CD4-positive, alpha-beta T cell treated with Interleukin-15 for 4 hours (primary cell): Measurements from ENCODE around the gene TCF25.
A peak's percentile ranks its signal among the peaks of the same experiment; 100 is the strongest.
"Not testable (repeated sequence)": the region's sequence is repeated elsewhere in the genome, so short reads cannot be mapped to it uniquely, and the experiment has no call there.

Experiments
- DNase-seq: peaks from one replicate; pipeline ENCODE4 v3.0.0-alpha.2; 2020; ENCODE audit warnings: low spot score

TCF25 gene, protein sequence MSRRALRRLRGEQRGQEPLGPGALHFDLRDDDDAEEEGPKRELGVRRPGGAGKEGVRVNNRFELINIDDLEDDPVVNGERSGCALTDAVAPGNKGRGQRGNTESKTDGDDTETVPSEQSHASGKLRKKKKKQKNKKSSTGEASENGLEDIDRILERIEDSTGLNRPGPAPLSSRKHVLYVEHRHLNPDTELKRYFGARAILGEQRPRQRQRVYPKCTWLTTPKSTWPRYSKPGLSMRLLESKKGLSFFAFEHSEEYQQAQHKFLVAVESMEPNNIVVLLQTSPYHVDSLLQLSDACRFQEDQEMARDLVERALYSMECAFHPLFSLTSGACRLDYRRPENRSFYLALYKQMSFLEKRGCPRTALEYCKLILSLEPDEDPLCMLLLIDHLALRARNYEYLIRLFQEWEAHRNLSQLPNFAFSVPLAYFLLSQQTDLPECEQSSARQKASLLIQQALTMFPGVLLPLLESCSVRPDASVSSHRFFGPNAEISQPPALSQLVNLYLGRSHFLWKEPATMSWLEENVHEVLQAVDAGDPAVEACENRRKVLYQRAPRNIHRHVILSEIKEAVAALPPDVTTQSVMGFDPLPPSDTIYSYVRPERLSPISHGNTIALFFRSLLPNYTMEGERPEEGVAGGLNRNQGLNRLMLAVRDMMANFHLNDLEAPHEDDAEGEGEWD

DNA sequence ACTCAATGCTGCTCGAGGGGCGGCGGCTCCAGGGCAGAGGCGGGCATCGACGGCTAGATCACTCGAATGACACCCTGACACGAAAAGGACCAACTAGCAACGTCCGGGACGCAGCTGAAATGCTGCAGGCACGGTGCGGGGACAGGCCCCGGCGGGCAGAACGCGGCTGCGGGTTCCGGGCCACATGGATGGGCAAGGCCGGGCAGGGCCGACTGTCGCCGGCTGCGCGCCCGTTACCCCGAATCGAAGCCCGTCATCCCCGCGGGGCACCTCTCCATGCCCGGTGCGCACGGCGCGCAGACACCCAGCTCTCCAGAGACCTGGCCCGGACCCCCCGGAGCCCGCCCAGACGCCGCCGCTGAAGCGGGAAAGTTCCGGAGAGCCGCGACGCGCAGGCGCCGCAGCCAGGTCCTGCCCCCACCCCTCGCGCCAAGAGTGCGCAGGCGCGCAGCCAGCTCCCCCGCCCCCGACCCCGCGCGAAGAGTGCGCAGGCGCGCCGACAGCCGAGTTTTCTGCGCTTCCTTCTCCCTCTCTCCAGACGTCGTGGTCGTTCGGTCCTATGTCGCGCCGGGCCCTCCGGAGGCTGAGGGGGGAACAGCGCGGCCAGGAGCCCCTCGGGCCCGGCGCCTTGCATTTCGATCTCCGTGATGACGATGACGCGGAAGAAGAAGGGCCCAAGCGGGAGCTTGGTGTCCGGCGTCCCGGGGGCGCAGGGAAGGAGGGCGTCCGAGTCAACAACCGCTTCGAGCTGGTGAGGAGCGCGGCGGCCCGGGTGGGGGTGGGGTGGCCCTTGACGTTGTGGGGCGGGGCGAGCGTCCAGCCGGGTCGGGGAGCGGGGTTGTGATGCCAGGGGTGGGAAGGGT lies at the start of gene TCF25:
TCF25 (plus strand) TSS at position 484 of the 863 bp plus-strand sequence; CDS start at position 560, 76 bp downstream.
- DNase-seq = peak; percentile 80

- not testable (repeated sequence) for DNase-seq
These were observed 49.6 kb upstream of the TCF25 start for GRCh38 chr16:89823824-89824148.

- DNase-seq = no peak
These were observed 46.6 kb upstream of the TCF25 start for GRCh38 chr16:89826531-89827382.

- DNase-seq = no peak
These were observed 45.8 kb upstream of the TCF25 start for GRCh38 chr16:89827383-89828198.

DNA sequence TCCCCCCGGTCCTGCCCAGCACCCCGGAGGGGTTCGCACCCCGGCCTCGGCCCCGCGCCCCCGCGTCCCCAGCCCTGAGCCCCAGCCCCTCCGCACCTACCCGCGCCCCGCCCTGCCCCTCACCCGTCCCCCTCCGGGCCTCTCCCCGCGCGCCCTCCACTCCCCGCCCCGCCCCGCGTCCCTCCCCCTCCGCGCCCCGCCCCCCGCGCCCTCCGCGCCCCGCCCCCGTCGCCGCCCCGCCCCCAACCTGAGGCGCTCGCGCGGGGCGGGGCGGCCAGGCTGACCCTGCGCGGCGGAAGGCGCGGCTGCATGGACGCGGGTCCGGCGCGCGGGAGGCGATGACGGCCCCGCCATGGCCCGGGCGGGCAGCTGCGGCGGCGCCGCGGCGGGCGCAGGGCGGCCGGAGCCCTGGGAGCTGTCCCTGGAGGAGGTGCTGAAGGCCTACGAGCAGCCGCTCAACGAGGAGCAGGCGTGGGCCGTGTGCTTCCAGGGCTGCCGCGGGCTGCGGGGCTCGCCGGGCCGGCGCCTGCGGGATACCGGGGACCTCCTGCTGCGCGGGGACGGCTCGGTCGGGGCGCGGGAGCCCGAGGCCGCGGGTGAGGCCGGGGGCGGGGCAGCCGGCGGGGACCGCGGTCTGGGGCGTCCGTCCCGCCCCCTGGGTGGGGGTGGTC lies 45.1 kb upstream of the TCF25 start, which contains the start of gene SPIRE2:
SPIRE2 (plus strand) TSS at position 277 of the 671 bp plus-strand sequence; CDS start at position 353, 76 bp downstream.
- DNase-seq = peak; percentile 66

- no peak for DNase-seq
These were observed 44.3 kb upstream of the TCF25 start for GRCh38 chr16:89828870-89829629.

DNA sequence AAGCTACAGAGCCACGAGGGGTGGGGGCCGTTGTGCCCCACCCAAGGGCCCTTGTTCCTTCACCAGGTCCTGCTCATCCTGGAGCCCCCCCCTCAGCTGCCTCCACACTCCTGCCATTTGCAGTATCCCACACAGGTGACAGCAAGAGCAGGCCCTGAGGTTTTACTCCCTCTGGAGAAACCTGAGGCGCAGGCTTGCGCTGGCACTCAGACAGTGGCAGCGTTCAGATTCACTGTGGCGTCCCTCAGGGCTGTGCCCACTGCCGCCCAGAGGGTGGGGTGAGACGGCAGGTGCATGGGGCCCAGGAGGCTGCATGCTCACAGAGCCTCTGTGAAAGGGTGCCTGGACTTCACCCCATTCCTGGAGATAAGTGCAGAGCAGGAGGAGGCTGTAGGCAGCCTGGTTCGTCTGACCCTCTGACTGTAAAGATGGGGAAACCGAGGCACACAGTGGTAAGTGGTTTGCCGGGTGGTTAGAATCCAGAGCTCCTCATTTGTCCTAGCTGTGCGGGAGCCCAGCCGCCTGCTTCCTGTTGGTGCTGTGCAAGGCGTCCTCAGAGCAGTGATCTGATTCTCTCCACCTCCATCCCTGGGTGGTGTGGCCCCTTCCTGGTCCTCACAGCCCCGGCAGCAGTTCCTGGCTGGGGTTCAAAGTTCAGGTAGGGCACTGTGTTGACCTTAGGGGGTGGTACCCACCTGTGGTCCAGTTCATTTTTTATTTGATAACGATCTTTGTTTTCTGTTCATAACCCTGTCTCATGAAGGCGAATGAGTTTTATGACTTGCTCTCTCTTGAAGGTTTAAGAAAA lies 43.6 kb upstream of the TCF25 start:
- no peak for DNase-seq

GRCh38 chr16:89831810-89832328 lies 41.5 kb upstream of the TCF25 start:
- no peak for DNase-seq

DNA sequence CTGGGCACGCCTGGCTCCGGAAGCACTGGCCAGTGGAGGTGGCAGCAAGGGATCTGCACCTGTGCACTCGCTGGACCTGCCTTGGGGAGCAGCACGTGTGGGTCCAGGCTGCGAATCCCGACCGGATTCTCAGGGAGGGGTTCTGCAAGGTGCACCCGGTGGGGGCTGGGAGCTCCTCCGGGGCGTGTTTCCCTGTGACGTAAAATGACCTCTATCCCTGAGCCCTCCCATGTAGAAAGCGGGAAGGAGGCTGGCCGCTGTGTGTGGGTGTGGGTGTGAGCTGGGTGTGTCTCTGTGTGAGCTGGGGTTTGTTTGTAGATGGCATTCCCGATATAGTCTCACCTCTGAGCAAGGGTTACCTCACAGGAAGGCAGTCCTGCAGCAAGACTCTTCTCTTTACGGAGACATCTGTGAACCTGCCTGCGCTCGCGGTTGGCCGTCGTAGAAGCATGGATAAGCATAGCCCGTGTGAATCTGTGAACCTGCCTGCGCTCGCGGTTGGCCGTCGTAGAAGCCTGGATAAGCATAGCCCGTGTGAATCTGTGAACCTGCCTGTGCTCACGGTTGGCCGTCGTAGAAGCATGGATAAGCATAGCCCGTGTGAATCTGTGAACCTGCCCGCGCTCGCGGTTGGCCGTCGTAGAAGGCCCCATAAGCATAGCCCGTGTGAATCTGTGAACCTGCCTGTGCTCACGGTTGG lies 39.6 kb upstream of the TCF25 start:
- DNase-seq = not testable (repeated sequence)

- not testable (repeated sequence) for DNase-seq
These were observed 38.5 kb upstream of the TCF25 start for GRCh38 chr16:89834813-89835363.

DNA sequence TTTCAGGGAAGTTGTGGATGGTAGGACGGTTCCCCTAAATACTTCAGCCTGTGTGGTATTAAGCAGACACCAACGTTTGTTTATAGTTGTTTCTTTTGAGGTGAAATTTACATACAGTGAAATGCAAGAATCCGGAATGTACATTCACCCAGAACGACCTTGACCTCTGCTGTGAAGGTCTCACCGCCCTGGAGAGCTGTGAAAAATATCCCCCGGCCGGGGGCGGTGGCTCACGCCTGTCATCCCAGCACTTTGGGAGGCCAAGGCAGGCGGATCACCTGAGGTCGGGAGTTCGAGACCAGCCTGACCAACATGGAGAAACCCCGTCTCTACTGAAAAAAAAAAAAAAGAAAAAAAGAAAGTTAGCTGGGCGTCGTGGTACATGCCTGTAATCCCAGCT lies 36.9 kb upstream of the TCF25 start:
- not testable (repeated sequence) for DNase-seq

DNA sequence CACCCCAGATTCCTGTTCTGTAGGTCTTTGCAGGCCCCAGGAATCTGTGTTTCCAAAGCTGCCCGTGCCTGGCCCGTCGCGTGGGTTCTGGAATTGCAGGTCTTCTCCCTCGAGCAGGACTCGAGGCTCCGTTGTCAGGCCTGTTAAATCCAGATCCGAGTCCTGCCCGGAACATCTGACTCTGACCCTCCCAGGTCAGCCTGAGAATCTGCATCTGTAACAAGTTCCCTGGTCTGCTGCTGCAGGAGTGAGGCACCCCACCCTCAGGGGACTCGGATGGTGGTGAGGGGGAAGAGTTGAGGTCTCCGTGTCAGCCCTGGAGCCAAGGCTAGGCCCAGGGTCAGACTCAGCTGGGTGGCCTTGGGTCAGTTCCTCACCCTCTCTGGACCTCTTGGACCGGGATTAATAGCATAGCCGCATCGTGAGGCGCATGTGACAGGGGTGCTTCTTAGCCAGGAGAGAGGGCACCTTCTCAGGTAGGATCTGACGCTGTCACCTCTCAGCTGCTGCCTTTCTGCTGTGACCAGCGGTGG lies 36.3 kb upstream of the TCF25 start:
- no peak for DNase-seq

DNA sequence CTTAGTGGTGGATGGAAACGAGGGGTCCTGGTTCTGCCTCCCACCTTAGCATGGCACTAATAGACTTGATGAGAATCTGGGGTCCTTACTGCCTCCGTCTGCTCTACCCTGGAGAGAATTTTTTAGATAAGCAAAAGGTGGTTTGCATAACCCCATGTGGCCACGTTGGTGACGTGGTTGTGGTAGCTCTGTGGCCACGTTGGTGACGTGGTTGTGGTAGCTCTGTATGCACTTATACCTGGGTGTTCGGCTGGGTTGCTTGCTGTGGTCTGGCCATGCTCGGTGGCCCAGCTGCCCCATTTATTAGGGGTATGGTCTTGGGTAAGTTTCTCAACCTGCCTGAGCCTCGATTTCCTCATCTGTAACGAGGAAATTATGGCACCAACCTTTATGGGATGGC lies 32.1 kb upstream of the TCF25 start:
- DNase-seq = peak; percentile 42

DNA sequence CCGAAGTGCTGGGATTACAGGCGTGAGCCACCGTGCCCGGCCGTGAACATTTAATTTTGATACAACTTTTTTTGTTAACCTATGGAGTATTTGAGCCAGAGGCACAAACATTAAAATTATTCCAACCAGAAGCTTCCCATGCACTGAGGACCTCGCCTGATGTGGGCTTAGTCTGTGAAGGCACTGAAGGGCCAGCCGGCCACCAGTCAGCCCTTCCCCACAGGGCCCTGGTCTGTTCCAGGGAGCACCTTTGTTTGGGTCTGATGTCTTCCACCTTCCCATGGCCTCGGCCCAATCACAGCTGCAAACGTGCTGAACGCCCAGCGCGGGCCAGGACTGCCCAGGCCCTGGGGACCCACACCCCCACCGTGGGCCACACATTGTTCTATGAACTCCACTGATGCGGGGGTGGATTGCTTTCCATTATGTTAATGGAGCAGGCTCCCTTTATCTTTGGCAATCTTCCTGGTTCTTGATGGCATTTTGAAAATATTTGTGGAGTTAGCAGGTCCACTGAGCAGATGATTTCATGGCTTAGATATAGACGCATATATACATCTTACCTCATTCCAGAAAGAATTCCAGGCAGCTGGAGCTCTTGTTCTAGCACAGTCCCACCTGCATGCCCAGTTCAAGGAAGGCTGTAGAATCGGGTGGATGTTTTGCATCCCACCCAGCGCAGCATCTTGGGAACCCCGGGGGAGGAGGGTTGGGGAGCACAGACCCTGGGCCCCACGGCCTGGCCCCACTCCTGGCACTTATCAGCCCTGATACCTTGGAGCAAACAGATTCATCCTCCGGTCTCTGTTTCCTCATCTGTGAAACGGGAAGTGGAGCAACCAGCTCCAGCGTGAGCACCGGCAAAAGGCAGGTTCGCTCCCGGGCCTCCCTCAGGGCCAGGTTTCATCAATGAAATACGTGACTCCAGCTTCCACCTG lies 30.7 kb upstream of the TCF25 start:
- DNase-seq = no peak

GRCh38 chr16:89843409-89844350 lies 29.7 kb upstream of the TCF25 start:
- DNase-seq = no peak
